Neural cell (in vitro differentiated cells): ENCODE data around the gene PDLIM3. TPM values are rescaled to one million over a fixed set of nuclear protein-coding genes. Genes with fewer than 3 reads are reported as not detected.

Source experiments
- H2AFZ ChIP-seq: fragments of 200-600, 300-800 bp; sonication (generic), shearing (Covaris generic); 2 replicates; pipeline ENCODE4 v1.6.0; 2014; ENCODE audit warnings: low read depth, mild to moderate bottlenecking, antibody characterized with exemption, low read length, moderate library complexity
- H3F3A ChIP-seq: fragments of 200-600 bp; shearing (Covaris generic); 2 replicates; pipeline ENCODE4 v1.6.1; 2016; ENCODE audit warnings: mild to moderate bottlenecking, moderate library complexity, mixed read lengths, antibody characterized with exemption, low read length; ENCODE audit not compliant: insufficient read depth, poor library complexity, severe bottlenecking
- H3K27ac ChIP-seq: fragments of 200-600, 300-800 bp; sonication (generic), shearing (Covaris generic); 2 replicates; pipeline ENCODE4 v1.5.1; 2014; ENCODE audit warnings: mild to moderate bottlenecking, low read length, moderate library complexity
- H3K27me3 ChIP-seq: fragments of 300-800, 200-600 bp; sonication (generic), shearing (Covaris generic); 2 replicates; pipeline ENCODE4 v1.6.0; 2014; ENCODE audit warnings: mild to moderate bottlenecking, low read depth, low read length, moderate library complexity; ENCODE audit not compliant: insufficient read depth
- H3K36me3 ChIP-seq: fragments of 300-800, 200-600 bp; sonication (generic), shearing (Covaris generic); 2 replicates; pipeline ENCODE4 v1.5.1; 2014; ENCODE audit warnings: mild to moderate bottlenecking, antibody characterized with exemption, low read length, moderate library complexity; ENCODE audit not compliant: insufficient read depth
- H3K4me2 ChIP-seq: fragments of 300-800, 200-600 bp; sonication (generic), shearing (Covaris generic); 2 replicates; pipeline ENCODE4 v1.6.0; 2014; ENCODE audit warnings: mild to moderate bottlenecking, low read length
- H3K4me3 ChIP-seq: fragments of 300-800, 200-600 bp; sonication (generic), shearing (Covaris generic); 2 replicates; pipeline ENCODE4 v1.5.1; 2014; ENCODE audit warnings: mild to moderate bottlenecking, low read length, moderate library complexity
- H3K79me2 ChIP-seq: fragments of 200-600 bp; shearing (Covaris generic); replicated peaks from 2 replicates; pipeline ENCODE4 v1.6.0; 2014; ENCODE audit warnings: mild to moderate bottlenecking, low read length, moderate library complexity; ENCODE audit not compliant: insufficient read depth
- H3K9ac ChIP-seq: fragments of 300-800, 200-600 bp; sonication (generic), shearing (Covaris generic); 2 replicates; pipeline ENCODE4 v1.6.1; 2016; ENCODE audit warnings: mild to moderate bottlenecking, low read length, mixed read lengths
- H3K9me2 ChIP-seq: fragments of 200-600 bp; shearing (Covaris generic); 2 replicates; pipeline ENCODE4 v1.6.1; 2016; ENCODE audit warnings: mild to moderate bottlenecking, low read length, mixed read lengths; ENCODE audit not compliant: insufficient read depth
- H3K9me3 ChIP-seq: fragments of 200-600, 300-800 bp; sonication (generic), shearing (Covaris generic); 2 replicates; pipeline ENCODE4 v1.6.1; 2016; ENCODE audit warnings: mild to moderate bottlenecking, mixed run types, low read length, moderate library complexity, mixed read lengths
- H4K20me1 ChIP-seq: fragments of 200-600 bp; shearing (Covaris generic); 2 replicates; pipeline ENCODE4 v1.6.1; 2016; ENCODE audit warnings: mild to moderate bottlenecking, mixed run types; ENCODE audit not compliant: insufficient read depth
- CTCF ChIP-seq: fragments of 450-650 bp; IDR thresholded peaks from 2 replicates; pipeline ENCODE4 v1.5.1; 2014; ENCODE audit warnings: antibody characterized with exemption, mild to moderate bottlenecking, moderate library complexity; ENCODE audit not compliant: poor library complexity, severe bottlenecking
- EP300 ChIP-seq: fragments of 450-650 bp; conservative IDR thresholded peaks from 2 replicates; pipeline ENCODE4 v1.6.1; 2014; ENCODE audit warnings: antibody characterized with exemption, mild to moderate bottlenecking, moderate library complexity; ENCODE audit not compliant: poor library complexity, severe bottlenecking
- EZH2 ChIP-seq: fragments of 200-600, 300-800 bp; shearing (Covaris generic), sonication (generic); IDR thresholded peaks from 2 replicates; pipeline ENCODE4 v1.6.1; 2014; ENCODE audit warnings: antibody characterized with exemption, low read length, borderline replicate concordance, mild to moderate bottlenecking; ENCODE audit not compliant: insufficient read depth, poor library complexity, severe bottlenecking
- MXI1 ChIP-seq: fragments of 450-650 bp; conservative IDR thresholded peaks from 2 replicates; pipeline ENCODE4 v1.6.1; 2014; ENCODE audit warnings: antibody characterized with exemption, mild to moderate bottlenecking; ENCODE audit not compliant: poor library complexity, severe bottlenecking
- POLR2AphosphoS5 ChIP-seq: IDR thresholded peaks from 2 replicates; pipeline ENCODE4 v1.6.1; 2012
- RAD21 ChIP-seq: fragments of 450-650 bp; conservative IDR thresholded peaks from 2 replicates; pipeline ENCODE4 v1.6.1; 2014; ENCODE audit warnings: antibody characterized with exemption, mild to moderate bottlenecking, moderate library complexity
- REST ChIP-seq: IDR thresholded peaks from 2 replicates; pipeline ENCODE4 v1.6.1; 2012; ENCODE audit warnings: borderline replicate concordance
- SMC3 ChIP-seq: fragments of 450-650 bp; conservative IDR thresholded peaks from 2 replicates; pipeline ENCODE4 v1.6.1; 2014; ENCODE audit warnings: antibody characterized with exemption, mild to moderate bottlenecking, moderate library complexity; ENCODE audit not compliant: poor library complexity
- TAF1 ChIP-seq: IDR thresholded peaks from 2 replicates; pipeline ENCODE4 v1.6.1; 2012; ENCODE audit warnings: low read depth
- polyA plus RNA-seq: library from polyadenylated mRNA; depleted of rRNA; stranded (reverse); fragments of >200 nt; gene quantifications from 2 replicates; pipeline ENCODE4 v1.2.3, GENCODE V29; 2014

The PDLIM3 gene
- polyA plus RNA-seq, 1 donor from 2014 or later = 1.8 TPM

DNA sequence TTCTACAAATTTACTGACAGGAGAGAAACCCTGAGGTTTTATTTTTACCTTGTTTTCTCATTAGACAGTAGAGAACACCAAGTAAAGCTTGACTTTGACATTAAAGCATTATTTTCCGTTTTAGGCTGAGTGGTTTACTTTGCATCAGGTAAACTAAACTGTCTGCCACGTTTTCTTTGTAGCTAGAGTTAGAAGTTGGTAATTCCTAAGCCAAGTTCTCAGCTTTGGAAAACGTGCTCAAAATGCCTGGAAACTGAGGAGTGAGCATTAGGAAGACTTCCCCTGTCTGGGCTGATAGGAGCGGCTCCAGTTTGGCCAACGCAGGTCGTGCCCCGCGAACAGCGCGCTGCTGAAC, 819 bp downstream of the PDLIM3 start:
- no peak for TF ChIP-seq CTCF
- TF ChIP-seq EZH2 = no peak
- no peak for TF ChIP-seq SMC3
- no peak for TF ChIP-seq MXI1
- no peak for TF ChIP-seq POLR2AphosphoS5
- TF ChIP-seq RAD21 = no peak
- H2AFZ ChIP-seq = no peak overlapping the region
- H3K9ac ChIP-seq = no peak overlapping the region
- peak overlapping the region; percentile 68 for H3K4me3 ChIP-seq
- H3K9me3 ChIP-seq = no peaks in the 10 kb centered on the region
- no peaks in the 10 kb centered on the region for H3K36me3 ChIP-seq
- no peaks in the 10 kb centered on the region for H3K79me2 ChIP-seq
- peak overlapping the region; percentile 46 for H3K4me2 ChIP-seq
- H3F3A ChIP-seq = no peaks in the 10 kb centered on the region
- H3K27me3 ChIP-seq = peaks cover 40% of the 10 kb centered on the region
- H4K20me1 ChIP-seq = no peaks in the 10 kb centered on the region
- H3K27ac ChIP-seq = no peak overlapping the region
- no peaks in the 10 kb centered on the region for H3K9me2 ChIP-seq

- Histone ChIP-seq H3K4me3 (no peak overlapping the region), H3K9me2 (no peaks in the 10 kb centered on the region), H3K36me3 (no peaks in the 10 kb centered on the region), H3K27ac (no peak overlapping the region), H3K9me3 (no peaks in the 10 kb centered on the region), H3K4me2 (no peak overlapping the region), H2AFZ (no peak overlapping the region), H3K9ac (no peak overlapping the region), H3K27me3 (peaks cover 40% of the 10 kb centered on the region), H3K79me2 (no peaks in the 10 kb centered on the region), H3F3A (no peaks in the 10 kb centered on the region), H4K20me1 (no peaks in the 10 kb centered on the region)
- no peak for TF ChIP-seq EZH2
- no peak for TF ChIP-seq TAF1
- TF ChIP-seq SMC3 = no peak
- TF ChIP-seq REST = no peak
- no peak for TF ChIP-seq MXI1
- TF ChIP-seq CTCF = no peak
- no peak for TF ChIP-seq RAD21
- TF ChIP-seq POLR2AphosphoS5 = no peak
- no peak for TF ChIP-seq EP300
Observed at GRCh38 chr4:185532795-185533324, 2.4 kb downstream of the PDLIM3 start.
